Measurements from ENCODE around the gene MPRIP.

GRCh38 chr17:17189559-17189958 lies 147.3 kb downstream of the MPRIP start:
- TF ChIP-seq POLR2A (IDR thresholded peaks at IDR 0.05; ENCODE audit: borderline replicate concordance, extremely low read depth, insufficient read depth, insufficient read length) (no peak), ELF1 (IDR thresholded peaks at IDR 0.05; ENCODE audit: borderline replicate concordance, low read depth) (no peak), FOSL1 (IDR thresholded peaks at IDR 0.05; ENCODE audit: low read depth) (no peak)
